GM19035 (cell line): Measurements from ENCODE around the gene DMRT3.

ENCODE experiments used
- ATAC-seq: cut with Tn5 transposase; IDR thresholded peaks from one replicate; pipeline ENCODE4 v1.9.1; 2021; ENCODE audit not compliant: unreplicated experiment

The DMRT3 gene, protein sequence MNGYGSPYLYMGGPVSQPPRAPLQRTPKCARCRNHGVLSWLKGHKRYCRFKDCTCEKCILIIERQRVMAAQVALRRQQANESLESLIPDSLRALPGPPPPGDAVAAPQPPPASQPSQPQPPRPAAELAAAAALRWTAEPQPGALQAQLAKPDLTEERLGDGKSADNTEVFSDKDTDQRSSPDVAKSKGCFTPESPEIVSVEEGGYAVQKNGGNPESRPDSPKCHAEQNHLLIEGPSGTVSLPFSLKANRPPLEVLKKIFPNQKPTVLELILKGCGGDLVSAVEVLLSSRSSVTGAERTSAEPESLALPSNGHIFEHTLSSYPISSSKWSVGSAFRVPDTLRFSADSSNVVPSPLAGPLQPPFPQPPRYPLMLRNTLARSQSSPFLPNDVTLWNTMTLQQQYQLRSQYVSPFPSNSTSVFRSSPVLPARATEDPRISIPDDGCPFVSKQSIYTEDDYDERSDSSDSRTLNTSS

DNA sequence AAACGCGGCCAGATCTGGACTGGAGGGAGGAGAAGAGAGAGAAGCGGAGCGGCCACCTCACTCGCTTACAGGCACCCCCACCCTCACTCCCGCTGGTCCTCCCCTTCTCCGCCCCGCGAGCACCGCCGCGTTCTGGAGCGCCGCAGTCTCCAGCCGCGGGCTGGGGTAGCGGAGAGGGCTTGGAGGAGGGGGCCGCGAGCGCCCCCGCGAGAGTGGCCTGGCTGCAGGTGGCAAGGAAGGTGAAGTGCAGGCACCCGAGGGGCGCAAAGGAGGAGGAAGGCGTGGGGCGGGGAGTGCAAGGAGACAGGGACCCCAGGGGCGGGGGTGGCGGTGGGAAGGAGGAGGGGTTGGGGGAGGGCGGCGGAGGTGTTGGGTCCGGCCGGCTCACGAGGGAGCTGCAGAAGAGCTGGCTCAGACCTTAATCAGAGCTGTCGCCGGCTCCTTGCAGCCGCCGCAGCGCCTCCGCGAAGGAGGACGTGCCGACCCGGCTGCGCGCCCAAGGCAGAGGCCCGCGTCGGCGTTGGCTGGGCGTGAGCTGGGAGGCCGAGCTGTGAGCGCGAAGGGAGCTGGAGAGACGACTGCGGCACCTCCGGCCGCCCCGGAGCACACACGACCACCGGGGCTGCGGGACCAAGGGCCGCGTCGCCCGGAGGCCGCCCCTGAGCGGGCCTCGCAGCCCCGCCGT, at the start of gene DMRT3:
TSS of gene DMRT3 (plus strand) at position 398 of the 685 bp plus-strand sequence. CDS start 347 bp downstream, outside the sequence.
- no peak for ATAC-seq

DNA sequence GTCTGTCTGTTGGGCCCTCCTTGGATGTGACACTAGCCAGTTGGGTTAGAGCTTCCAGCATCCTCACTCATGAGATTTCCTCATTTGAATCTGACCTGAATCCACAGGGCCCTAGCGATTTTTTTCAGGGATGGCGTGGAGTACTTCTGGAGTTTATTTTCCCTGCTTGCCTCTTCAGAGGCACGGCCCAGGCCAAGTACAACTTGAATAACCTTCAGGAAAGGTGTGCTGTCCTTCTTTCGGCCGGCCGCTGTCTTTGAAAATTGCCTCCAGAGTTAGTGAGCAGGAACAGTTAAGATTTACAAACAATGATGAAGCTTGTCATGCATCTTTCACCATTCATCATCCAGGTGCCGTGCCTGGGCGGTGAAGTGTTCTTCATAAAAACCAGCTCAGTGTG, 49.5 kb upstream of the DMRT3 start:
- no peak for ATAC-seq

- ATAC-seq, result peak; percentile 78
These were observed 48.0 kb upstream of the DMRT3 start for GRCh38 chr9:928363-929042.

DNA sequence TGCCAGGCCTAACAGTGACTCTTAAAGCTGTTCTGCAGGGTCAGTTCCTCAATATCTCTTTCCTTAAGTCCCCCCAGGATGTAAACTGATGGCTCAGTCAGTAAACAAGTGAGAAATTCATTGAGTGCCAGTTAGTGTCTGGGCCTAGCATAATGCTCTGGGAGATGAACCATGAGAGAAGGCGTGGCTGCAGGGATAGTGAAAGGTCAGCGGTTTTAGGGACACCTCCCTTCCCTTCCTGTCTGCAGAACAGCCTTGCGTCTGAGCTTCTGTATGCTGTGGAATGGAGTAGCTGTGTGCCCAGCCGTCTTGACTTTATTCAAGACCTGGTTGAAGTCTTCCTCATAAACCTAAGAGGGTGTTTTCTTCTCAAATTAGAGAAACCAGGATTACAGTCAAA, 46.7 kb upstream of the DMRT3 start:
- no peak for ATAC-seq

- ATAC-seq, result no peak
These were observed 43.1 kb upstream of the DMRT3 start for GRCh38 chr9:933356-933755.

- no peak for ATAC-seq
These were observed 41.0 kb upstream of the DMRT3 start for GRCh38 chr9:935348-935965.

- no peak for ATAC-seq
These were observed 33.5 kb upstream of the DMRT3 start for GRCh38 chr9:942805-943580.

DNA sequence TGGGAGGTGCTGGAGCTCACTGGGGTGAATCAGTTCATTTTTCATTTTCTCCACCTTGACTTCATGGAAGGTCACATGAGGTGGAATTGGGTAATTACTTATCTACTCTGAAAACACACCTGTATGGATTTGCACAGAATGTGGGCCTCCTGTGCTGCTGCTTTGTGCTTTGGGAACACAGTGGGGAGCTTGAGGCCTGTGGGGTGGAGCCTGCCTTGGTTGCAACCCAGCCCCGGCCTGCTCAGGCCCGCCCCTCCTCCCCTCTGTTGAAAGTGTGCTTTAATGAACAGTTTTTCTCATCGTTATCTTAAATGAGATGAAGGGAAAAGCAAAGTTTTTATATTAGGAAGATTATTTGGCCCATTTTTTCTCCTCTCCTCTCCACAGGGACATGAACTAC, 28.5 kb upstream of the DMRT3 start:
- no peak for ATAC-seq

- ATAC-seq, result no peak
These were observed 28.0 kb upstream of the DMRT3 start for GRCh38 chr9:948497-948896.

GRCh38 chr9:950139-950538, 26.3 kb upstream of the DMRT3 start:
- ATAC-seq, result no peak

DNA sequence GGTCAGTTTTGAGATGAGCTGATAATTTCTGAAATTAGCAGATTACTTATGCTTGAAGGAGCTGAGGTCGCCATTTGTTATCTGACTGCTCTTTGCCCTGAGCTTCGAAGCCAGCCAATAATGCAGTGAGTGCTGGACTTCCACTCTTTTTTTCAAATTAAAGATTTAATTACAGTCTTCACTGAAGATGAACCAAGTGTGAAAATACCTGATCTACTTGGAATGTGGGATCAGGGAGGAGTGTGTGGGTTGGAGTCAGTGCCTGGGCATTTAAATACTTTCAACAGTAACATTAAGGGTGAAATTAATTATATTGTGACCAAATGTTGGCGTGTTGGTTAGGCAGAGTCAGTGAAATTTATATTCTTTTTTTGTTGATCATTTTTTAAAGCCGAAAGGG, 23.9 kb upstream of the DMRT3 start:
- ATAC-seq, result no peak

- ATAC-seq, result no peak
These were observed 17.4 kb upstream of the DMRT3 start for GRCh38 chr9:959105-959504.

DNA sequence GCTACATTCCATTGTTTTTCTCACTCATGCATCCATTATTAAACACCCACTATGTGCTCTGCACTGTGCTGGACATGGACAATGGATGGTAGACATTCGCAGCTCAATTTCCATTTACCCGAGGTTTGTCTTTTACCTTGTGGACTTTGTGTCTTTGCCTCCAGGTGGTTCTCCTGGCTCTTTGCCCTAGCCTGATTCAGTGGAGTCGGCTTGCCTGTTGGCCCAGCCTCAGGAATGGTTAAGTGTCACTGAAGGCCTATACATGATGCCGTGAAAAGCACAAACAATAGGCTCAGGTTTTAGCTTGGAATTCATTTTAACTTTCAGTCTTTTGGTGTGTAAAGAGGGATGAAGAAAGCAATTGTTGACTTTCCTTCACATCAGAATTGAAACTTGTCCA, 16.5 kb upstream of the DMRT3 start:
- ATAC-seq, result no peak

DNA sequence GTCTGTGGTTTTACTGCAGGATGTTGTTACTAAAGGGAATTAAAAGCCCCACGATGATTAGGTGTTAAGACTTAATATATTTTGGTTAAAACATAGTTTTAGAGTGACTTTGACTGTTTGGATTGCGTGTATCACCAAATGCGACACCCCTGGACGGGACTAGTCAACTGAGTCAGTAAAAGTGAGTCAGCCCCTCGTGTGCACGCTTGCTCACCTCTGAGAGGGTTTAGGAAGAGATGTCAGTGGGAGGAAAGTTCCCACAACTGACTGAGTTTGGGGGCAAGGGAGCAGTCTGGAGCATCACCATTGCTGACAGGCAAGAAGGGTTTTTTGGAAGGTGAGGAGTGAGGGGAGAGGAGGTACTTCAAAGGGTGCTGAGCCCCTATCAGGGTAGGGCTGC, 14.4 kb upstream of the DMRT3 start:
- ATAC-seq, result no peak

GRCh38 chr9:965497-965896, 11.0 kb upstream of the DMRT3 start:
- ATAC-seq, result no peak

GRCh38 chr9:966870-967269, 9.6 kb upstream of the DMRT3 start:
- ATAC-seq, result no peak

- ATAC-seq, result no peak
These were observed 9.0 kb upstream of the DMRT3 start for GRCh38 chr9:967436-967835.

DNA sequence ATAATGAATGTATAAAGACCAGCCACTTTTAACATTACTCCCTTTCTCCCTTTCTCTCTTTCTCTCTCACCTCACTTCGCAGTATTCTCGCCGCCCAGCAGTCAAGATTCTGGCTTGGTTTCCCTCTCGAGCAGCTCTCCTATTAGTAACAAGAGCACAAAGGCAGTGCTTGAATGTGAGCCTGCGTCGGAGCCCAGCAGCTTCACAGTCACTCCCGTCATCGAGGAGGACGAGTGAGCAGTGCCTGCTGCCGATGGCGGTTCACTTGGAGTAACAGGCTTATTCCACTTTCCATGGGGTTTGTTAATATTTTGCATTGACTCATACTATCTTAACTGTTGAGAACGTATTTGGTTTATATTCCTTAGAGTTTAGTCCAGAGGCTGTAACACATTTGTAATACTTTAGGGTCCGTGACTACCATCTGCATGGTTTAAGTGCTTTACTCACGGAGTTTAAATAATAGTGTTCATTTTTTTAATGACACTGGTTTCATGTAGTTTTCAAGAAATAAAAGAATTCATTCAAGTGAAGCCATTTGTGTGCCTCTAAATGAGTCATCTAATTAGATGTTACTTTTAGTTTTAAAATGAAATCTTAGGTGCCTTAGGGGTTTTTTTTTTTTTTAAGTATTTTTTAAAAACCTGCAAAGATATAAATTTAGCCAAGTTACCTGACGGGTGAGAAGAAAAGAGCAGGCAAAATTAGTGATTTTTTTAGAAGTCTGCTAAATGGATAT, 8.4 kb upstream of the DMRT3 start:
- ATAC-seq, result no peak

GRCh38 chr9:969310-970150, 6.9 kb upstream of the DMRT3 start:
- ATAC-seq, result no peak
